HG02870 (cell line): ENCODE results near the gene ENHO.
"Not testable (repeated sequence)": the region's sequence is repeated elsewhere in the genome, so short reads cannot be mapped to it uniquely, and the experiment has no call there.

Experiments used
- ATAC-seq: cut with Tn5 transposase; IDR thresholded peaks from one replicate; pipeline ENCODE4 v1.9.1; 2021; ENCODE audit warnings: mild to moderate bottlenecking, moderate library complexity; ENCODE audit not compliant: unreplicated experiment

Gene ENHO

GRCh38 chr9:34482746-34483145 lies 40.0 kb downstream of the ENHO start:
- not testable (repeated sequence) for ATAC-seq

GRCh38 chr9:34481620-34482019 lies 41.2 kb downstream of the ENHO start:
- ATAC-seq = not testable (repeated sequence)

DNA sequence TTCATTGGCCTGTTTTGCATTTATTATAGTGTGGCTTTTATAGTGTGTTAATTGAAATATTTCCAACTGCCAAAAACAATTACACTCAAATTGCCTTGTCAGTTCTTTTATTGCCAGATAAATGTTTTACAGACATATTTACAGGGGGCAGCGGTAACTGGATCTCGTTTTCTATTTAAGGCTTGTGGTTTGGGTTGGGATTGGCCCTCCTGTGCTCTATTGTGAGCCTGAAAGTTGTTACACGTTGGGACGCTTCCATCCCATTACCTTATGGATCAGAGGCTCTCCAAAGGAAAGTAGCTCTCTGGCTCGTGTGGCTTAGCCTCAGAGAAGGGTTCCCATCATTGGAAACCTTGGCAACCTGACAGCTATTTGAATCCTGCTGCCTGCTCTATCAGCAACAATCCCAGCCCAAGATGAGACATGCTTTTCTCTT lies 43.3 kb downstream of the ENHO start:
- ATAC-seq = no peak

DNA sequence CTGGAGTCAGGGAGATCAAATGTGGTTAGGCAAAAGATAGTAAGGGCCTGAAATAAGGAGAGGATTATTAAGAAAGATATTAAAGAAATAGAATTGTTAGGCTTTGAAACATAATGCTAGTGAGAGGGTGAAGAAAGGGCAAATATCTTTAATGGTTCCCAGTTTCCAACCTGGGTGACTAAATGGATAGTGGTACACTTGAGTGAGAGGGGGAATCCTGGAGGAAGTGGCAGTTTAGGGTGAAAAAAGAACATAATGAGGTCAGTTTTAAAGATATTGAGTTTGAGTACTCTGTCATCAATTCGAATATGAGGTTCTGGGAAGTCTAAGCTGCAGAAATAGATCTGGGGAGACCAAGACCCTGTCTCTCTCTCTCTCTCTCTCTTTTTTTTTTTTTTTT lies 45.2 kb downstream of the ENHO start:
- no peak for ATAC-seq

DNA sequence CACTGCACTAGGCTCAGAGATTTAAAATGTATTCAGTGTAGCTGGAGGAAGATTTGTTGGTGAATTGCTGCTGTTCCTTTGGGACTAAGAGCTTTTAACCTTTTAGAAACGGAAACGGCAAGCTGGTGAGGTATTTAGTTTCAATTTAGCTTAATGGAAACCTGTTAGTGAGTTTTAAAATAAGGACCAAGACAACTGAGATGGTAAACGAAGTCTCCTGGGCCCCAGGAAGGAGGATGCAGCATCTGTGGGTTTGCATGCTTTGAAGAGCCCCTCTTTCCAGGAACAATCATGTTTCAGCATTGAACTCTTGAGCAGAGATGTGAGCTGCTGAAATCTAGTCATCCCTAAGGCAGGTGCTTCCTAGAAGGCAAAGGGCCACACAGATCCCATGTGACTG lies 47.7 kb downstream of the ENHO start:
- ATAC-seq = no peak
